Measurements from ENCODE around the gene UMPS.

Gene UMPS

DNA sequence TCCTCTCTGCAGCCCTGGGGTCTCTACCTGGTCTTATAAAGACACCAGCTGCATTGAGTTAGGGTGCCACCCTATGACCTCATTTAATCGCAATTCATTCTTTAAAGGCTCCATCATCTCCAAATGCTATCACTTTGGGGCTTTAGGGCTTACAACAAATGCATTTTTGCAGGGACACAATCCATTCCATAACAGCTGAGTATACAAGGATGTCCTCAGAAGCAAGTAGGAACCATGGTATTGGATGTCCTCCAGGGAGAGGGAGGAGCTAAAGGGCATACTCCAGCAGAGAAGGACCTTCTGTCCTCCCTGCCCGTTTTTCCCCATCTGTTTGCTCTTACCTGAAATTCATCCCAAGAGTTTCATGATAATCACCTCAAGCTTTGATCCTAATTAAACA, 30.3 kb downstream of the UMPS start:
- H3K9me3 ChIP-seq (ENCODE audit: control insufficient read depth, insufficient read depth, low read depth, low read length), result no peaks in the 10 kb centered on the region
- no peak overlapping the region for H3K4me3 ChIP-seq (ENCODE audit: low read depth, low read length)
- no peak overlapping the region for H3K27ac ChIP-seq (ENCODE audit: extremely low read depth, low read depth, low read length)
- no peak for TF ChIP-seq HOXA7 (CRISPR knock-in tag; IDR thresholded peaks at IDR 0.05; ENCODE audit: borderline replicate concordance)
- TF ChIP-seq ZNF600 (tag by site-specific recombination; IDR thresholded peaks at IDR 0.05), result peak; percentile 47; the same call in 1 of the 2 replicates
- peaks cover 0 to 28% of the 10 kb centered on the region in 2 experiments; a peak in 1 of 3 replicates for H3K36me3 ChIP-seq (ENCODE audit: control insufficient read depth in 2 of 2, insufficient read depth in 1 of 2, low read length in 2 of 2)
- H3K4me1 ChIP-seq (ENCODE audit: control insufficient read depth, insufficient read depth, low read length), result no peaks in the 10 kb centered on the region
- CTCF ChIA-PET, result interaction anchor here (0.5 to 10.8 kb wide), 31 partner anchors 11 to 1359 kb away, joined by 3 to 201 read pairs (median 4); partner anchors contain the start of gene ITGB5
- POLR2A ChIA-PET, result interaction anchor here (0.7 to 1.8 kb wide), 4 partner anchors 10 to 143 kb away, joined by 3 to 5 read pairs (median 4); no protein-coding TSS in a partner anchor

DNA sequence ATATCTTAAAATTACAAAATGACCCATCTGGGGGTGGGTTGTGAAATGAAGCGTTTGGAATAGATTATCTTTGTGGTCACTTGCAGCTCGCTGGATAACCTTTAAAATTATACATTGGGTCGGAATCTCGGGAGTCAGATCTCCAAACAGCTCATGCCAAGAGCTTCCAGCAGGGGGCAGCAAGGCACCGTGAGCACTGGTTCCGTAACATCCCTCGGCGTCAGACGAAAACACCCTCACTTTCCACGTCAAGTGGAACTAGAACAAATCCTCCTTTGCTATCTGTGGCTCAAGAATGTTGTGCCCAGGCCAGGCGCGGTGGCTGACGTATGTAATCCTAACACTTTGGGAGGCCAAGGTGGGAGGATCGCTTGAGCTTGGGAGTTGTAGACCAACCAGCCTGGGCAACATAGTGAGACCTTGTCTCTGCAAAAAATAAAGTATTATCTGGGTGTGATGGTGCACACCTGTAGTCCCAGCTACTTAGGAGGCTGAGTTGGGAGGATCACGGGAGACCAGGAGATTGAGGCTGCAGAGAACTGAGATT, 31.1 kb downstream of the UMPS start:
- no peak overlapping the region for H3K4me3 ChIP-seq (ENCODE audit: low read depth, low read length)
- CTCF ChIA-PET, result interaction anchor here (0.5 to 10.8 kb wide), 33 partner anchors 10 to 829 kb away, joined by 3 to 201 read pairs (median 3); partner anchors contain the start of gene ITGB5

More for the DNA sequence above, 31.1 kb downstream of the UMPS start:
- no peaks in the 10 kb centered on the region for H3K4me1 ChIP-seq (ENCODE audit: control insufficient read depth, insufficient read depth, low read length)
- no peaks in the 10 kb centered on the region for H3K9me3 ChIP-seq (ENCODE audit: control insufficient read depth, insufficient read depth, low read depth, low read length)
- POLR2A ChIA-PET, result interaction anchor here (0.6 to 1.8 kb wide), 4 partner anchors 10 to 1319 kb away, joined by 3 to 5 read pairs (median 4); no protein-coding TSS in a partner anchor
- no peak overlapping the region for H3K27ac ChIP-seq (ENCODE audit: extremely low read depth, low read depth, low read length)
- H3K36me3 ChIP-seq (ENCODE audit: control insufficient read depth in 2 of 2, insufficient read depth in 1 of 2, low read length in 2 of 2), result peaks cover 0 to 32% of the 10 kb centered on the region in 2 experiments; a peak in 1 of 3 replicates
- TF ChIP-seq, protein P1, sequence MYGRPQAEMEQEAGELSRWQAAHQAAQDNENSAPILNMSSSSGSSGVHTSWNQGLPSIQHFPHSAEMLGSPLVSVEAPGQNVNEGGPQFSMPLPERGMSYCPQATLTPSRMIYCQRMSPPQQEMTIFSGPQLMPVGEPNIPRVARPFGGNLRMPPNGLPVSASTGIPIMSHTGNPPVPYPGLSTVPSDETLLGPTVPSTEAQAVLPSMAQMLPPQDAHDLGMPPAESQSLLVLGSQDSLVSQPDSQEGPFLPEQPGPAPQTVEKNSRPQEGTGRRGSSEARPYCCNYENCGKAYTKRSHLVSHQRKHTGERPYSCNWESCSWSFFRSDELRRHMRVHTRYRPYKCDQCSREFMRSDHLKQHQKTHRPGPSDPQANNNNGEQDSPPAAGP (tag by site-specific recombination; IDR thresholded peaks at IDR 0.05), result 0 out of 2 replicates have a peak, but pooled peaks have one; percentile 19
- peak; percentile 75 for TF ChIP-seq CTCF (tag by site-specific recombination; IDR thresholded peaks at IDR 0.05)
- no peak for TF ChIP-seq ZNF394 (tag by site-specific recombination; IDR thresholded peaks at IDR 0.05; ENCODE audit: borderline replicate concordance)
- no peak for TF ChIP-seq ZNF792 (tag by site-specific recombination; IDR thresholded peaks at IDR 0.05)
- peak; percentile 48 for TF ChIP-seq SCRT2 (tag by site-specific recombination; IDR thresholded peaks at IDR 0.05)
- no peak for TF ChIP-seq ZFP3 (tag by site-specific recombination; IDR thresholded peaks at IDR 0.05; ENCODE audit: low read depth)
- TF ChIP-seq ZNF121 (tag by site-specific recombination; IDR thresholded peaks at IDR 0.05), result peak; percentile 71
- TF ChIP-seq, protein P2, sequence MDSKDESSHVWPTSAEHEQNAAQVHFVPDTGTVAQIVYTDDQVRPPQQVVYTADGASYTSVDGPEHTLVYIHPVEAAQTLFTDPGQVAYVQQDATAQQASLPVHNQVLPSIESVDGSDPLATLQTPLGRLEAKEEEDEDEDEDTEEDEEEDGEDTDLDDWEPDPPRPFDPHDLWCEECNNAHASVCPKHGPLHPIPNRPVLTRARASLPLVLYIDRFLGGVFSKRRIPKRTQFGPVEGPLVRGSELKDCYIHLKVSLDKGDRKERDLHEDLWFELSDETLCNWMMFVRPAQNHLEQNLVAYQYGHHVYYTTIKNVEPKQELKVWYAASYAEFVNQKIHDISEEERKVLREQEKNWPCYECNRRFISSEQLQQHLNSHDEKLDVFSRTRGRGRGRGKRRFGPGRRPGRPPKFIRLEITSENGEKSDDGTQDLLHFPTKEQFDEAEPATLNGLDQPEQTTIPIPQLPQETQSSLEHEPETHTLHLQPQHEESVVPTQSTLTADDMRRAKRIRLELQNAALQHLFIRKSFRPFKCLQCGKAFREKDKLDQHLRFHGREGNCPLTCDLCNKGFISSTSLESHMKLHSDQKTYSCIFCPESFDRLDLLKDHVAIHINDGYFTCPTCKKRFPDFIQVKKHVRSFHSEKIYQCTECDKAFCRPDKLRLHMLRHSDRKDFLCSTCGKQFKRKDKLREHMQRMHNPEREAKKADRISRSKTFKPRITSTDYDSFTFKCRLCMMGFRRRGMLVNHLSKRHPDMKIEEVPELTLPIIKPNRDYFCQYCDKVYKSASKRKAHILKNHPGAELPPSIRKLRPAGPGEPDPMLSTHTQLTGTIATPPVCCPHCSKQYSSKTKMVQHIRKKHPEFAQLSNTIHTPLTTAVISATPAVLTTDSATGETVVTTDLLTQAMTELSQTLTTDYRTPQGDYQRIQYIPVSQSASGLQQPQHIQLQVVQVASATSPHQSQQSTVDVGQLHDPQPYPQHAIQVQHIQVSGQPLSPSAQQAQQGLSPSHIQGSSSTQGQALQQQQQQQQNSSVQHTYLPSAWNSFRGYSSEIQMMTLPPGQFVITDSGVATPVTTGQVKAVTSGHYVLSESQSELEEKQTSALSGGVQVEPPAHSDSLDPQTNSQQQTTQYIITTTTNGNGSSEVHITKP (tag by site-specific recombination; IDR thresholded peaks at IDR 0.05), result peak; percentile 19; the same call in 1 of the 2 replicates
- TF ChIP-seq ZNF654 (tag by site-specific recombination; IDR thresholded peaks at IDR 0.05; ENCODE audit: low read depth), result peak; percentile 78
- peak; percentile 61; the same call in 1 of the 2 replicates for TF ChIP-seq ZNF629 (tag by site-specific recombination; IDR thresholded peaks at IDR 0.05)
- 0 out of 2 replicates have a peak, but pooled peaks have one; percentile 27 for TF ChIP-seq ZNF660 (tag by site-specific recombination; IDR thresholded peaks at IDR 0.05)
- no peak for TF ChIP-seq ELK4 (IDR thresholded peaks at IDR 0.05; ENCODE audit: borderline replicate concordance, low read depth, low read length)
- TF ChIP-seq ZEB2 (tag by site-specific recombination; IDR thresholded peaks at IDR 0.05), result no peak
- TF ChIP-seq ZNF600 (tag by site-specific recombination; IDR thresholded peaks at IDR 0.05), result peak; percentile 89
- no peak for TF ChIP-seq ZNF169 (tag by site-specific recombination; IDR thresholded peaks at IDR 0.05)
- no peak for TF ChIP-seq ZNF416 (tag by site-specific recombination; IDR thresholded peaks at IDR 0.05)

All from HEK293 (cell line).